ENCODE measurements around the gene PRR19. TPM values are rescaled to one million over a fixed set of nuclear protein-coding genes. Genes with fewer than 3 reads are reported as not detected.

PRR19 gene
- total RNA-seq, 2 experiments from 2014 or later = 0.38 to 0.49 TPM

DNA sequence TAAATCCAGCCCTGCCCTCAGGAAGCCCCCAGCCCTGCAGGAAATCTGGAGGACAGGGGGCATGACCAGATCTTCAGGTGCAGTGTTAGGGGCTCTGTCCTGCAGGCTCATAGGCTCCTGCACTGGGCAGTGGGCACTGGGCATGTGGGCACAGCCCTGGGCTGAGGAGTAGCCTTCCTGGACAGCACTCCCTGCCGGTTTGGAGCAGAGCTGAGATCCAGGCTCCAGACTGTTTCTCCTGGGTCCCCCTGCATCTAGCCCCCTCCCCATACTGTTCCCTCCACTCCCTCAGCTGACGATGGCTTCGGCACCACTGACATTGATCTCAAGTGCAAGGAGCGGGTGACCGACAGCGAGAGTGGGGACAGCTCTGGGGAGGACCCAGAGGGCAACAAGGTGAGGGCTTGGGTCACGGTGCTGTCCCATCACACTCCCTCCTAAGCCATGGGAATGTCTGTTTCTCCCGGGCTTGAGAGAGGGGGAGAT lies 12.3 kb upstream of the PRR19 start:
- DNase-seq (no peak), ATAC-seq (no peak)
- no peak overlapping the region for H3K4me3 Mint-ChIP-seq
- H3K27me3 Mint-ChIP-seq = no peaks in the 10 kb centered on the region
- CTCF ChIA-PET = interaction anchor here (1.2 kb wide), 1 partner anchor 181 kb away, joined by 3 read pairs; no protein-coding TSS in a partner anchor
- H3K9me3 Mint-ChIP-seq = no peaks in the 10 kb centered on the region
- POLR2A ChIA-PET = no interaction called here
- TF ChIP-seq CTCF (IDR thresholded peaks at IDR 0.05) = no peak
- H3K27ac Mint-ChIP-seq = no peak overlapping the region
- intact Hi-C loops (cut with micrococcal nuclease) = loop anchor here (10.0 kb wide), 1 partner anchor 155 kb away; the partner anchor contains the start of gene POU2F2
- H3K36me3 Mint-ChIP-seq (ENCODE audit: low read depth) = peaks cover 19% of the 10 kb centered on the region
- H3K4me1 Mint-ChIP-seq (ENCODE audit: low read depth) = peaks cover 18% of the 10 kb centered on the region

DNA sequence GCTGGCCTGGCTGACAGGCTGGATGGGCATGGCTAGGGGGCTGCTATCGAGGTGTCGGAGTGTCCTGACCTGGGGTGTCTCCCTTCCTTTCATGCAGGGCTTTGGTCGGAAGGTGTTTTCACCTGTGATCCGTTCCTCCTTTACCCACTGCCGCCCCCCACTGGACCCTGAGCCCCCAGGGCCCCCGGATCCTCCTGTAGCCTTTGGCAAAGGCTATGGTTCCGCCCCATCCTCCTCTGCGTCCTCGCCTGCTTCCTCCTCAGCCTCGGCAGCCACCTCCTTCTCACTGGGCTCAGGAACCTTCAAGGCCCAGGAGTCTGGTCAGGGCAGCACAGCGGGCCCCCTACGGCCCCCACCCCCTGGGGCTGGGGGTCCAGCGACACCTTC lies 11.8 kb upstream of the PRR19 start:
- H3K4me3 Mint-ChIP-seq = no peak overlapping the region
- TF ChIP-seq CTCF (IDR thresholded peaks at IDR 0.05) = no peak
- ChIA-PET POLR2A (no interaction called here), CTCF (interaction anchor here (0.5 to 1.2 kb wide), 4 partner anchors 48 to 181 kb away, joined by 3 read pairs; partner anchors contain the start of gene GSK3A)
- no peak for ATAC-seq
- no peak overlapping the region for H3K27ac Mint-ChIP-seq
- H3K9me3 Mint-ChIP-seq = no peaks in the 10 kb centered on the region
- intact Hi-C loops (cut with micrococcal nuclease) = no loop called here
- no peaks in the 10 kb centered on the region for H3K27me3 Mint-ChIP-seq
- no peak for DNase-seq
- H3K36me3 Mint-ChIP-seq (ENCODE audit: low read depth) = peaks cover 19% of the 10 kb centered on the region
- H3K4me1 Mint-ChIP-seq (ENCODE audit: low read depth) = peaks cover 14% of the 10 kb centered on the region

- Mint-ChIP-seq H3K27ac (no peak overlapping the region), H3K4me3 (no peak overlapping the region), H3K4me1 (ENCODE audit: low read depth) (peaks cover 8% of the 10 kb centered on the region), H3K27me3 (no peaks in the 10 kb centered on the region), H3K9me3 (no peaks in the 10 kb centered on the region), H3K36me3 (ENCODE audit: low read depth) (peaks cover 19% of the 10 kb centered on the region)
- ATAC-seq (peak; percentile 87), DNase-seq (peak; percentile 77)
- ChIA-PET CTCF (interaction anchor here (0.5 to 1.0 kb wide), 4 partner anchors 39 to 57 kb away, joined by 3 read pairs; partner anchors contain the start of gene GSK3A), POLR2A (interaction anchor here (1.9 kb wide), 1 partner anchor 180 kb away, joined by 4 read pairs; no protein-coding TSS in a partner anchor)
- intact Hi-C loops (cut with micrococcal nuclease) = no loop called here
- peak; percentile 63 for TF ChIP-seq CTCF (IDR thresholded peaks at IDR 0.05)
Measured at GRCh38 chr19:42290523-42291434, 11.2 kb upstream of the PRR19 start.

DNA sequence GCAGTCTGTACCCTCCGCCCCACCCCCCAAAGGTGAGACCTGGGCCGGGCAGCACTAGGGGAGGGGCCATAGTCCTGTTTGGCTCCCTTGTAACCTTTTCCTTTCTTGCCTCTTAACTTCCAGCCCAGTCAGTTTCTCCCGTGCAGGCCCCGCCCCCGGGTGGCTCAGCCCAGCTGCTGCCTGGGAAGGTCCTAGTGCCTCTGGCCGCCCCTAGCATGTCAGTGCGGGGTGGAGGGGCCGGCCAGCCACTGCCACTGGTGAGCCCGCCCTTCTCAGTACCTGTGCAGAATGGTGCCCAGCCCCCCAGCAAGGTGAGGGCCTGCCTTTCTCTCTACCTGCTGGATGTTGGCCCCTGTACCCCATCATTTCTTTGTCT lies 10.5 kb upstream of the PRR19 start:
- no peaks in the 10 kb centered on the region for H3K9me3 Mint-ChIP-seq
- POLR2A ChIA-PET = interaction anchor here (1.9 kb wide), 1 partner anchor 180 kb away, joined by 4 read pairs; no protein-coding TSS in a partner anchor
- DNase-seq = no peak
- H3K36me3 Mint-ChIP-seq (ENCODE audit: low read depth) = peaks cover 21% of the 10 kb centered on the region
- no peak for TF ChIP-seq CTCF (IDR thresholded peaks at IDR 0.05)
- H3K27me3 Mint-ChIP-seq = no peaks in the 10 kb centered on the region
- peak overlapping the region; percentile 55 for H3K27ac Mint-ChIP-seq
- intact Hi-C loops (cut with micrococcal nuclease) = no loop called here
- peaks cover 6% of the 10 kb centered on the region for H3K4me1 Mint-ChIP-seq (ENCODE audit: low read depth)
- CTCF ChIA-PET = interaction anchor here (1.0 kb wide), 1 partner anchor 39 kb away, joined by 3 read pairs; no protein-coding TSS in a partner anchor
- no peak overlapping the region for H3K4me3 Mint-ChIP-seq
- ATAC-seq = no peak
